Measurements from ENCODE around the gene MED25. TPM values are rescaled to one million over a fixed set of nuclear protein-coding genes. Genes with fewer than 3 reads are reported as not detected.

Gene MED25
- total RNA-seq, 1 donor from 2014 or later, result 25.0 TPM

- no peak overlapping the region for H3K4me3 ChIP-seq
- H3K27ac ChIP-seq, result no peak overlapping the region
- no peaks in the 10 kb centered on the region for H3K36me3 ChIP-seq
- no peaks in the 10 kb centered on the region for H3K9me3 ChIP-seq
- DNase-seq (ENCODE audit: extremely low spot score in 2 of 2), result no peak
- intact Hi-C loops (cut with DNase I), result loop anchor here (10.0 kb wide), 1 partner anchor 74 kb away; no protein-coding TSS in a partner anchor
- no peaks in the 10 kb centered on the region for H3K27me3 ChIP-seq
- TF ChIP-seq CTCF (IDR thresholded peaks at IDR 0.05), result no peak
- TF ChIP-seq POLR2A (IDR thresholded peaks at IDR 0.05), result no peak
- no peak for TF ChIP-seq POLR2AphosphoS5 (IDR thresholded peaks at IDR 0.05; ENCODE audit: insufficient read depth in 1 of 2, low read depth in 1 of 2)
- H3K4me1 ChIP-seq, result peaks cover 29% of the 10 kb centered on the region
Observed at GRCh38 chr19:49848938-49849337, 30.8 kb downstream of the MED25 start.

- no peak for DNase-seq (ENCODE audit: extremely low spot score in 2 of 2)
- H3K4me3 ChIP-seq, result peak overlapping the region in 1 of 2 donors; percentile 93
Observed at GRCh38 chr19:49849433-49850220, 31.5 kb downstream of the MED25 start.

DNA sequence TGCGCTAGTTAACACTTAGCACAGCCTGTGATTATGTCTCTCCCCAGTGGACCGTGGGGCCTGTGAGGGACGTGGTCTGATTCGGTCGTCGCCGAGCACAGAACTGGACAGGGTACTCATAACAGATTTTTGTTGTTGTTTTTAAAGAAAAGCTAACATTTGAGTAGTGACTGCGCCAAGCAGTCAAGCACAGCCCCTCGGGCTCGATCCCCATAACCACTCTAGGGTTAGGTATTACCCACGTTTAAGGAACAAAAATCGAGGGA is 32.1 kb downstream of the MED25 start:
- no peak for DNase-seq (ENCODE audit: extremely low spot score in 2 of 2)
- intact Hi-C loops (cut with DNase I), result loop anchor here (10.0 kb wide), 1 partner anchor 95 kb away; no protein-coding TSS in a partner anchor
- peak overlapping the region; percentile 83 to 93 for H3K4me3 ChIP-seq
- TF ChIP-seq POLR2A (IDR thresholded peaks at IDR 0.05), result no peak
- no peak for TF ChIP-seq CTCF (IDR thresholded peaks at IDR 0.05)
- H3K9me3 ChIP-seq, result no peaks in the 10 kb centered on the region
- no peaks in the 10 kb centered on the region for H3K27me3 ChIP-seq
- peaks cover 36% of the 10 kb centered on the region for H3K4me1 ChIP-seq
- H3K36me3 ChIP-seq, result peaks cover 0 to 7% of the 10 kb centered on the region in 2 donors
- peak overlapping the region; percentile 100 for H3K27ac ChIP-seq

More at GRCh38 chr19:49849433-49850220, 31.5 kb downstream of the MED25 start:
- no peaks in the 10 kb centered on the region for H3K27me3 ChIP-seq
- intact Hi-C loops (cut with DNase I), result loop anchor here (10.0 kb wide), 2 partner anchors 75 to 95 kb away; no protein-coding TSS in a partner anchor
- H3K36me3 ChIP-seq, result peaks cover 0 to 2% of the 10 kb centered on the region in 2 donors
- H3K27ac ChIP-seq, result peak overlapping the region; percentile 100
- TF ChIP-seq CTCF (IDR thresholded peaks at IDR 0.05) (no peak), POLR2AphosphoS5 (IDR thresholded peaks at IDR 0.05; ENCODE audit: insufficient read depth in 1 of 2, low read depth in 1 of 2) (no peak), POLR2A (IDR thresholded peaks at IDR 0.05) (no peak)
- no peaks in the 10 kb centered on the region for H3K9me3 ChIP-seq
- H3K4me1 ChIP-seq, result peaks cover 36% of the 10 kb centered on the region

GRCh38 chr19:49850487-49851342 is 32.6 kb downstream of the MED25 start, which contains the start of gene PTOV1:
Gene PTOV1 (plus strand): TSS chr19:49851159.
- peaks cover 36% of the 10 kb centered on the region for H3K4me1 ChIP-seq
- H3K4me3 ChIP-seq, result peak within 1 kb of the TSS; percentile 83 to 93
- H3K27me3 ChIP-seq, result no peaks in the 10 kb centered on the region
- peaks cover 0 to 12% of the 10 kb centered on the region in 2 donors for H3K36me3 ChIP-seq
- TF ChIP-seq CTCF (IDR thresholded peaks at IDR 0.05), result no peak
- TF ChIP-seq POLR2AphosphoS5 (IDR thresholded peaks at IDR 0.05; ENCODE audit: insufficient read depth in 1 of 2, low read depth in 1 of 2), result peak; percentile 91 to 96
- peak in 1 of 2 donors; percentile 50 for TF ChIP-seq POLR2A (IDR thresholded peaks at IDR 0.05)
- DNase-seq (ENCODE audit: extremely low spot score in 2 of 2), result no peak
- intact Hi-C loops (cut with DNase I), result loop anchor here (10.0 kb wide), 1 partner anchor 96 kb away; no protein-coding TSS in a partner anchor
- H3K27ac ChIP-seq, result peak within 1 kb of the TSS; percentile 100
- H3K9me3 ChIP-seq, result no peaks in the 10 kb centered on the region

Data from vagina (tissue), 2 donors.